Cardiac muscle cell (in vitro differentiated cells and primary cell): ENCODE results near the gene UGT8. TPM values are rescaled to one million over a fixed set of nuclear protein-coding genes. Genes with fewer than 3 reads are reported as not detected.

Experiments
- DNase-seq, 2 donors: peaks; one replicate each; pipeline versions ENCODE4 v3.0.0 to v3.0.0-alpha.2; 2010 to 2017; ENCODE audit warnings: low read depth in 1 of 2, low spot score in 1 of 2
- H3K27ac ChIP-seq: fragments of 200-600 bp; sonication (generic); 2 replicates; pipeline ENCODE4 v1.5.1; 2016
- H3K27me3 ChIP-seq: fragments of 200-600 bp; sonication (generic); 2 replicates; pipeline ENCODE4 v1.6.0; 2016; ENCODE audit warnings: control low read depth
- H3K36me3 ChIP-seq: fragments of 200-600 bp; sonication (generic); 2 replicates; pipeline ENCODE4 v1.5.1; 2016; ENCODE audit warnings: control low read depth
- H3K4me1 ChIP-seq: fragments of 200-600 bp; sonication (generic); 2 replicates; pipeline ENCODE4 v1.8.1; 2017; ENCODE audit warnings: low read depth, mild to moderate bottlenecking, mixed run types
- H3K4me3 ChIP-seq: fragments of 200-600 bp; sonication (generic); 2 replicates; pipeline ENCODE4 v1.5.1; 2016; ENCODE audit warnings: mild to moderate bottlenecking
- H3K9me3 ChIP-seq: fragments of 200-600 bp; sonication (generic); 2 replicates; pipeline ENCODE4 v1.5.1; 2017; ENCODE audit warnings: low read depth, mild to moderate bottlenecking, control low read depth
- CTCF ChIP-seq: IDR thresholded peaks from 2 replicates; pipeline ENCODE4 v1.5.1; 2012; ENCODE audit warnings: low read depth, mild to moderate bottlenecking, low read length
- polyA plus RNA-seq: library from polyadenylated mRNA; unstranded; fragments of >200 nt; fragmentation: Nextera tagmentation; extraction: Ambion mirVana; gene quantifications from 2 replicates; pipeline ENCODE4 v1.2.1, GENCODE V29; 2016
- total RNA-seq: library from RNA; depleted of rRNA; stranded (reverse); fragments of >200 nt; gene quantifications from 2 replicates; pipeline ENCODE4 v1.2.3, GENCODE V29; 2016

Gene UGT8
- total RNA-seq: 0.18 and 0.36 TPM in 2 replicates
- polyA plus RNA-seq: 0.43 and 0.74 TPM in 2 replicates

GRCh38 chr4:114598191-114599121 is at the start of gene UGT8:
UGT8 (plus strand) TSS chr4:114598807; CDS start chr4:114622881, 24,074 bp downstream.
- H3K9me3 ChIP-seq: no peaks in the 10 kb centered on the region
- no peak within 1 kb of the TSS for H3K27ac ChIP-seq
- H3K4me3 ChIP-seq: peak within 1 kb of the TSS; percentile 44
- peaks cover 62% of the 10 kb centered on the region for H3K27me3 ChIP-seq
- peak; percentile 22 to 66 for DNase-seq
- no peak for TF ChIP-seq CTCF
- H3K36me3 ChIP-seq: no peaks in the 10 kb centered on the region
- no peaks in the 10 kb centered on the region for H3K4me1 ChIP-seq

GRCh38 chr4:114549638-114550037 is 49.0 kb upstream of the UGT8 start:
- DNase-seq: no peak
- TF ChIP-seq CTCF: no peak
- no peaks in the 10 kb centered on the region for H3K27me3 ChIP-seq

GRCh38 chr4:114558446-114559020 is 40.1 kb upstream of the UGT8 start:
- peaks cover 2% of the 10 kb centered on the region for H3K9me3 ChIP-seq
- no peaks in the 10 kb centered on the region for H3K4me1 ChIP-seq
- no peak overlapping the region for H3K27ac ChIP-seq
- H3K36me3 ChIP-seq: no peaks in the 10 kb centered on the region
- DNase-seq: no peak
- H3K27me3 ChIP-seq: no peaks in the 10 kb centered on the region
- H3K4me3 ChIP-seq: no peak overlapping the region
- no peak for TF ChIP-seq CTCF

More at GRCh38 chr4:114549638-114550037, 49.0 kb upstream of the UGT8 start:
- no peak overlapping the region for H3K4me3 ChIP-seq
- no peaks in the 10 kb centered on the region for H3K36me3 ChIP-seq
- no peak overlapping the region for H3K27ac ChIP-seq
- no peaks in the 10 kb centered on the region for H3K9me3 ChIP-seq
- no peaks in the 10 kb centered on the region for H3K4me1 ChIP-seq

- no peak for DNase-seq
- TF ChIP-seq CTCF: no peak
- Histone ChIP-seq H3K4me3 (no peak overlapping the region), H3K27ac (no peak overlapping the region), H3K4me1 (no peaks in the 10 kb centered on the region), H3K27me3 (no peaks in the 10 kb centered on the region), H3K9me3 (peaks cover 2% of the 10 kb centered on the region), H3K36me3 (no peaks in the 10 kb centered on the region)
Observed at GRCh38 chr4:114561590-114561989, 37.0 kb upstream of the UGT8 start.

- Histone ChIP-seq H3K36me3 (no peaks in the 10 kb centered on the region), H3K27ac (no peak overlapping the region), H3K4me3 (no peak overlapping the region), H3K9me3 (no peaks in the 10 kb centered on the region), H3K27me3 (no peaks in the 10 kb centered on the region), H3K4me1 (no peaks in the 10 kb centered on the region)
- no peak for DNase-seq
- no peak for TF ChIP-seq CTCF
Observed at GRCh38 chr4:114562176-114562904, 36.3 kb upstream of the UGT8 start.
